PC-3 (cell line): ENCODE measurements around the gene UGT1A8. TPM values are rescaled to one million over a fixed set of nuclear protein-coding genes. Genes with fewer than 3 reads are reported as not detected.

ENCODE experiments used
- ATAC-seq: fragments of 200-7000 bp; cut with Tn5 transposase; 2 replicates; pipeline ENCODE4 v1.9.1; 2020; ENCODE audit warnings: mild to moderate bottlenecking, moderate library complexity
- BruUV-seq: library from RNA; stranded (reverse); fragments of 400-500 nt; replicated peaks from 2 replicates; lab custom pipeline; 2021; lab: Mats Ljungman, UMichigan
- CTCF ChIA-PET: fragments of 300-600 bp; sonication (Branson Sonifier 250); formaldehyde crosslinking; loops from one replicate; lab custom pipeline; 2022; ENCODE audit warnings: antibody characterized with exemption; lab: Charles Lee
- POLR2A ChIA-PET: fragments of 300-600 bp; sonication (Branson Sonifier 250); formaldehyde crosslinking; loops from one replicate; lab custom pipeline; 2022; ENCODE audit warnings: antibody characterized with exemption; ENCODE audit not compliant: unreplicated experiment; lab: Charles Lee
- DNase-seq: peaks from one replicate; pipeline ENCODE4 v3.0.0-alpha.2; 2015
- H2AFZ ChIP-seq: fragments of 300-600 bp; sonication (generic); 2 replicates; pipeline ENCODE4 v1.6.0; 2016; ENCODE audit warnings: antibody characterized with exemption, low read length
- H3F3A ChIP-seq: fragments of 300-600 bp; sonication (generic); one replicate; pipeline ENCODE4 v1.6.0; 2017; ENCODE audit warnings: antibody characterized with exemption, low read length, control low read depth, mild to moderate bottlenecking; ENCODE audit not compliant: unreplicated experiment
- H3K27ac ChIP-seq: fragments of 300-600 bp; sonication (generic); 2 replicates; pipeline ENCODE4 v1.5.1; 2016; ENCODE audit warnings: mild to moderate bottlenecking, low read length
- H3K27me3 ChIP-seq: fragments of 300-600 bp; sonication (generic); 2 replicates; pipeline ENCODE4 v1.6.1; 2016; ENCODE audit warnings: low read length, mixed read lengths
- H3K36me3 ChIP-seq: fragments of 300-600 bp; sonication (generic); 2 replicates; pipeline ENCODE4 v1.6.1; 2016; ENCODE audit warnings: low read depth, mixed run types, low read length, mixed read lengths
- H3K4me1 ChIP-seq: fragments of 300-600 bp; sonication (generic); 2 replicates; pipeline ENCODE4 v1.5.1; 2016; ENCODE audit warnings: low read length; ENCODE audit not compliant: insufficient read depth
- H3K4me2 ChIP-seq: fragments of 300-600 bp; sonication (generic); 2 replicates; pipeline ENCODE4 v1.6.0; 2016; ENCODE audit warnings: low read length
- H3K4me3 ChIP-seq: fragments of 300-600 bp; sonication (generic); 2 replicates; pipeline ENCODE4 v1.5.1; 2016; ENCODE audit warnings: mild to moderate bottlenecking, low read length, mixed read lengths
- H3K79me2 ChIP-seq: fragments of 300-600 bp; sonication (generic); 2 replicates; pipeline ENCODE4 v1.6.1; 2017; ENCODE audit warnings: low read length, mixed read lengths
- H3K9ac ChIP-seq: fragments of 300-600 bp; sonication (generic); 2 replicates; pipeline ENCODE4 v1.6.0; 2016; ENCODE audit warnings: mild to moderate bottlenecking, low read length
- H3K9me2 ChIP-seq: fragments of 300-600 bp; sonication (generic); replicated peaks from 2 replicates; pipeline ENCODE4 v1.6.1; 2016; ENCODE audit warnings: mixed run types, low read length, mixed read lengths
- H3K9me3 ChIP-seq: fragments of 300-600 bp; sonication (generic); 2 replicates; pipeline ENCODE4 v1.6.1; 2016; ENCODE audit warnings: low read length, mixed read lengths
- H4K20me1 ChIP-seq: fragments of 300-600 bp; sonication (generic); 2 replicates; pipeline ENCODE4 v1.6.1; 2016; ENCODE audit warnings: low read length, mixed read lengths
- CTCF ChIP-seq: fragments of 300-600 bp; sonication (generic); conservative IDR thresholded peaks from 2 replicates; pipeline ENCODE4 v1.5.1; 2017; ENCODE audit warnings: antibody characterized with exemption, low read depth, mild to moderate bottlenecking, low read length
- EZH2 ChIP-seq: fragments of 300-600 bp; sonication (generic); IDR thresholded peaks from one replicate; pipeline ENCODE4 v1.6.1; 2017; ENCODE audit warnings: antibody characterized with exemption, mild to moderate bottlenecking, low read length; ENCODE audit not compliant: unreplicated experiment
- EZH2phosphoT487 ChIP-seq: fragments of 300-600 bp; sonication (generic); IDR thresholded peaks from 2 replicates; pipeline ENCODE4 v1.6.1; 2018; ENCODE audit warnings: mild to moderate bottlenecking, antibody characterized with exemption, low read length, borderline replicate concordance
- intact Hi-C: fragments of 100-400 bp; cut with micrococcal nuclease; formaldehyde crosslinking; loops from 2 replicates; pipeline ENCODE4 v1.9.0; 2023
- total RNA-seq: library from RNA; depleted of rRNA; stranded (reverse); fragments of >200 nt; gene quantifications from 2 replicates; pipeline ENCODE4 v1.2.3, GENCODE V29; 2014; rRNA removed

Gene UGT1A8
- total RNA-seq, 1 experiment from 2014 or later, result not detected

- no peaks in the 10 kb centered on the region for H3K79me2 ChIP-seq
- no peak overlapping the region for H3K27ac ChIP-seq
- no peaks in the 10 kb centered on the region for H3K27me3 ChIP-seq
- H3K9me3 ChIP-seq, result no peaks in the 10 kb centered on the region
- BruUV-seq, result no TSS peak
- H3K36me3 ChIP-seq, result no peaks in the 10 kb centered on the region
- TF ChIP-seq CTCF (no peak), EZH2phosphoT487 (no peak), EZH2 (no peak)
- no peaks in the 10 kb centered on the region for H3K4me1 ChIP-seq
- H3K9ac ChIP-seq, result no peak overlapping the region
- H4K20me1 ChIP-seq, result no peaks in the 10 kb centered on the region
- ATAC-seq (no peak), DNase-seq (no peak)
- POLR2A ChIA-PET, result no interaction called here
- H3K4me2 ChIP-seq, result no peak overlapping the region
- H3K4me3 ChIP-seq, result no peak overlapping the region
- CTCF ChIA-PET, result no interaction called here
- no peaks in the 10 kb centered on the region for H3K9me2 ChIP-seq
- intact Hi-C loops, result no loop called here
- H3F3A ChIP-seq, result no peaks in the 10 kb centered on the region
- no peak overlapping the region for H2AFZ ChIP-seq
Observed at GRCh38 chr2:233822101-233822771, 204.8 kb downstream of the UGT1A8 start.

Other genes with a start within 250 kb of the UGT1A8 start
- 32.1 and 32.3 TPM in 2 replicates for gene USP40, start 50.9 kb upstream of the UGT1A8 start, total RNA-seq
- 0.46 TPM in 1 of 2 replicates, not detected in the other for gene UGT1A10, start 18.8 kb downstream of the UGT1A8 start, total RNA-seq
- not detected in 2 replicates for gene UGT1A9, start 54.3 kb downstream of the UGT1A8 start, total RNA-seq
- not detected in 2 replicates for gene UGT1A7, start 64.3 kb downstream of the UGT1A8 start, total RNA-seq
- 2.0 and 2.2 TPM in 2 replicates for gene UGT1A6, start 75.3 kb downstream of the UGT1A8 start, total RNA-seq
- not detected in 2 replicates for gene UGT1A5, start 95.3 kb downstream of the UGT1A8 start, total RNA-seq
- not detected in 2 replicates for gene UGT1A4, start 101.1 kb downstream of the UGT1A8 start, total RNA-seq
- not detected in 2 replicates for gene UGT1A3, start 111.4 kb downstream of the UGT1A8 start, total RNA-seq
- gene UGT1A1, start 142.6 kb downstream of the UGT1A8 start, total RNA-seq, result 0.33 TPM in 1 of 2 replicates, not detected in the other
- gene MROH2A, start 160.7 kb downstream of the UGT1A8 start, total RNA-seq, result not detected in 2 replicates
- gene HJURP, start 236.9 kb downstream of the UGT1A8 start, total RNA-seq, result 31.7 and 37.0 TPM in 2 replicates